ENCODE results near the gene PRSS12. TPM values are rescaled to one million over a fixed set of nuclear protein-coding genes. Genes with fewer than 3 reads are reported as not detected.
"Not testable (repeated sequence)": the region's sequence is repeated elsewhere in the genome, so short reads cannot be mapped to it uniquely, and the experiment has no call there.

PRSS12 gene, protein sequence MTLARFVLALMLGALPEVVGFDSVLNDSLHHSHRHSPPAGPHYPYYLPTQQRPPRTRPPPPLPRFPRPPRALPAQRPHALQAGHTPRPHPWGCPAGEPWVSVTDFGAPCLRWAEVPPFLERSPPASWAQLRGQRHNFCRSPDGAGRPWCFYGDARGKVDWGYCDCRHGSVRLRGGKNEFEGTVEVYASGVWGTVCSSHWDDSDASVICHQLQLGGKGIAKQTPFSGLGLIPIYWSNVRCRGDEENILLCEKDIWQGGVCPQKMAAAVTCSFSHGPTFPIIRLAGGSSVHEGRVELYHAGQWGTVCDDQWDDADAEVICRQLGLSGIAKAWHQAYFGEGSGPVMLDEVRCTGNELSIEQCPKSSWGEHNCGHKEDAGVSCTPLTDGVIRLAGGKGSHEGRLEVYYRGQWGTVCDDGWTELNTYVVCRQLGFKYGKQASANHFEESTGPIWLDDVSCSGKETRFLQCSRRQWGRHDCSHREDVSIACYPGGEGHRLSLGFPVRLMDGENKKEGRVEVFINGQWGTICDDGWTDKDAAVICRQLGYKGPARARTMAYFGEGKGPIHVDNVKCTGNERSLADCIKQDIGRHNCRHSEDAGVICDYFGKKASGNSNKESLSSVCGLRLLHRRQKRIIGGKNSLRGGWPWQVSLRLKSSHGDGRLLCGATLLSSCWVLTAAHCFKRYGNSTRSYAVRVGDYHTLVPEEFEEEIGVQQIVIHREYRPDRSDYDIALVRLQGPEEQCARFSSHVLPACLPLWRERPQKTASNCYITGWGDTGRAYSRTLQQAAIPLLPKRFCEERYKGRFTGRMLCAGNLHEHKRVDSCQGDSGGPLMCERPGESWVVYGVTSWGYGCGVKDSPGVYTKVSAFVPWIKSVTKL
- not detected in 2 replicates for total RNA-seq

DNA sequence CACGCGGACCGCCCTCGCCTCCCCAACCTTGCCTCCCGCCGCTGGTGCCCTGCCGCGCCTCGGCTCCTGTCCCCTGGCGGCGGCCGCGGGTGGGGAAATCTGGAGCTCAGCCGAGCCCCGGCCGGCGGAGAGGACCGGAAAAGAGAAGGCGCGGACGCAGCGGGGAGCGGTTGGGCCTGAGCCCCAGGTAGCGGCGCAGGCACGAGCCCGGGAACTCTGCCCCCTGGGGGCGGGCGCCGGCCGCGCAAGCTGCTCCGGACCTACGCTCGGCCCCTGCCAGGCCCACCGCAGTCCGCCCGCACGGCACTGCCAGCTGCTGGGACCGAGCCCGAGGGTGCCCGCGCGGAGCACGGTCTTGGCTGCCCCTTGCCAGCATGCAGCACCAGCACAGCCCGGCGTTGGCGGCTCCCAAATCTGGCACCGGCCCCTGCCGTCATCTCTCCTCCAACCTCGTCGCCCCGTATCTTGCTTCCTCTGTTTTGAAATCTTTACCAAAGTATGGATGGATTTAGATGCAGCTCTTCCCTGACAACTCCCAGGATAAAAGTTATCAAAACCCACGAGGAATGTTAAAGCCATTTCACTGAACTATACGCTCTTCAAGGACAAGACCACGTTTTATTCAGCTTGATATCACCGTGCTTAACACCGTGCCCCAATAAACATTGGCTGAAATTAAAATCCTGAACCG is at the start of gene PRSS12:
PRSS12 (minus strand) TSS at position 161 of the 691 bp plus-strand sequence. CDS start 283 bp downstream, outside the sequence.
- intact Hi-C loops (cut with micrococcal nuclease) = loop anchor here (1.0 kb wide), 1 partner anchor 72 kb away; no protein-coding TSS in a partner anchor

DNA sequence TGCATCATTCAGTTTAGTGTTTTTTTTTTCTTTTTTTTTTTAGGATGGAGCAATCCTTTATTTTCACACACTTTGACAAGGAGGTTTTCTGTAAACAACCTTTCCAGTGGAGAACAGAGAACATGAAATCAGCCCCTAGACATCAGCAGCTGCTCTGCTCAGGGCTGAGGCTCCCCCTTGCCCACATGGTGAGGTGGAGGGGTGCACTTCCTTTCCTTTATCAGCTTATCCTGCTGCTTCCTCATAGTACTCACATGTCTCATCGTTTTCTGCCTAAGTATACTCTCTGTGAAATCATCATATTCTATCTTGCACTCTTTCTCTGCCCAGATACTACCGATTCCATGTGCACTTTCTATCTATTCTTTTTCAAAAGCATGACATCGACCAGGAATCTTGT is 47.6 kb upstream of the PRSS12 start:
- intact Hi-C loops (cut with micrococcal nuclease) = no loop called here

DNA sequence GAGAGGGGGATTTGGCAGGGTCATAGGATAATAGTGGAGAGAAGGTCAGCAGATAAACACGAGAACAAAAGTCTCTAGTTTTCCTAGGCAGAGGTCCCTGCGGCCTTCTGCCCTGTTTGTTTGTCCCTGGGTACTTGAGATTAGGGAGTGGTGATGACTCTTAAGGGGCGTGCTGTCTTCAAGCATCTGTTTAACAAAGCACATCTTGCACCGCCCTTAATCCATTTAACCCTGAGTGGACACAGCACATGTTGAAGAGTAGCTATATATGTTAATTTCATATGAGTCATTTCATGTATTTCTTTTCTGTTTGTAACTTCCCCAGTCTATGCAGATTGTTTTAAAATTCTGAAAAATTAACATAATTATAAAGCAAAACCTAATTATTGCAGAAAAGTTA is 47.1 kb upstream of the PRSS12 start:
- intact Hi-C loops (cut with micrococcal nuclease) = not testable (repeated sequence)

DNA sequence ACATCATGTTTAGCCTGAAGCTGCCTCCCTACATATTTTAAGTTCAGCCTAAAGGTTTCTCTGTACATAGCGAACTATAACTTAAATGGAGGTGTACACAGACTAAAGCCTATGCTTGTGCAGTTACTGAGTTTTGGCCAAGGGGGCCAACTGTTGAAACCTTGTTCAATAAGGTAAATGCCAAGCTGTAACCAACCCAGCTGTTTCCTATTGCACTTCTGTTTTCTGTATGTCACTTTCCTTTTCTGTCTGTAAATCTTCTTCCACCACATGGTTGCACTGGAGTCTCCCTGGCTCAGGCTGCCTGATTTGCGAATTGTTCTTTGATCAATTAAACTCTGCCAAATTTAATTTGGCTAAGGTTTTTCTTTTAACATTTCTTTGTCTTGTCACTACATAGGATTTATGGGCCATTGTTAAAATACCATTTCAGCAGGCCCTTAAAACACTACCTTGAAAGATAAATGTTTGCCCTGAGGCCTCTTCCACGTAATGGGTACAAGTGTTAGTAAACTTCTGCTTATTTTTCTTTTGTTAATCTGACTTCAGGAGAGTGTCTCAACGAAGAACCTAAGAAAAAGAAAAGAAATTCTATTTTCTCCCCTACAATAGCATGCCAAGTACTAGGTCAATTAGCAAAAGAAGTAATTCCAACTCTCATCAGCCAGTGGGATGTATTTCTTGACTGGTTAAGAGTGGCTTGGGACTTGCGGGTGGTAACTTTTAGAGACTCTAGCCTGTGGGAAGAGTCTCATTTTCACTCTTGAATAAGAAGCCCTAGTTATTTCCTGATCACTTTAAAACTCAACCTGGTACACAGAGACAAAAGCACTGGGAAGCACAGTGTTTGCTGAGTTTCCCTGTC is 45.7 kb upstream of the PRSS12 start:
- intact Hi-C loops (cut with micrococcal nuclease) = no loop called here

DNA sequence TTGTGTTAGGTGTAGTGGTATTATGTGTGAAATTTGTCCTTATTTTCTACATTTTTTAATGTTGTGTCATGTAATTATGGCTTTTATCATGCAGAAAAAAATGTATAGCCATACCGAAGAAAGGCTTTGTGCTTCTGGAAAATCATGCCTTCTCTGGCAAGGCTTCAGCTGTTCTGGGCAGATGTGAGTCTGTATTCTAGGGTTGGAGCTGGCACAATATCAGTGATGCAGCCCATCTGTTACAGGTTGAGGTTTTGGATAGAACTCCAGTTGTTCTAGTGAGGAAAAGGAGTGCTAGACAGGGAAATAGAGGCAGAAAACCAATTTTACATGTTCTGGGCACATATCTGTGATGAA is 44.8 kb upstream of the PRSS12 start:
- intact Hi-C loops (cut with micrococcal nuclease) = no loop called here

DNA sequence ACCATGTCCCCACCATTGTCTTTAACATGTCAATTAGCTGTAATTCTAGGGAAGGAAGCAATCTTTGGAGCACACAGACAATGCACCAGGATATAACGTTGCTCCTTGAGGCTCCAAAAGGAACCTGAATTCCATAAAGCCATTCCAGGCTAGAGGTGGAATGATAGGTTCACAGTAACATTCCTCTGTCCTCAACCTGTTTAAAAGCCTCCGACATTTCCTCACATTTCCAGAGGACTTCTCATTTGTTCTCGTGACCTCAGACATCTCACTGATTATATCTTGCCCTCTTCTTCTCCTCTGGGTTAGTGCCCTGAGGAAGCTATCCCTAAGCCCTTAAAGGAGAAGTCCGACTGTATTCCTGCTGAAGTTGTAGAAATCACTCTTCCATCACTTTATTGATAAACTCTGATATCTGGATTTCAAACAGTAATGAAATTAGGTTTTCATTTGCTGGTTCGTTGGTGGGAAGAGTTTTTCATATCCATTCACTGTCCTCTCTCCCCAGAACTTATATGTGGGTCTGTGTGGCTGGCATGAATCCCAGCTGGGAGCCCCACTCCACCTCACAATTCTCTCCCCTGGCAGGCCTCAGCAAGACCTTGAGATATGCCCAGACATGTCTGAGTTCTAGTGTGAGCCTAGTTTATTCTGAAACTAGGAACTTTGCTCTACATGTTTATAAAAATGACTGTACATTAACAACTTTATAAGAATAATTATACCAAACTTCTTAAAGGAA is 44.2 kb upstream of the PRSS12 start:
- intact Hi-C loops (cut with micrococcal nuclease) = no loop called here

DNA sequence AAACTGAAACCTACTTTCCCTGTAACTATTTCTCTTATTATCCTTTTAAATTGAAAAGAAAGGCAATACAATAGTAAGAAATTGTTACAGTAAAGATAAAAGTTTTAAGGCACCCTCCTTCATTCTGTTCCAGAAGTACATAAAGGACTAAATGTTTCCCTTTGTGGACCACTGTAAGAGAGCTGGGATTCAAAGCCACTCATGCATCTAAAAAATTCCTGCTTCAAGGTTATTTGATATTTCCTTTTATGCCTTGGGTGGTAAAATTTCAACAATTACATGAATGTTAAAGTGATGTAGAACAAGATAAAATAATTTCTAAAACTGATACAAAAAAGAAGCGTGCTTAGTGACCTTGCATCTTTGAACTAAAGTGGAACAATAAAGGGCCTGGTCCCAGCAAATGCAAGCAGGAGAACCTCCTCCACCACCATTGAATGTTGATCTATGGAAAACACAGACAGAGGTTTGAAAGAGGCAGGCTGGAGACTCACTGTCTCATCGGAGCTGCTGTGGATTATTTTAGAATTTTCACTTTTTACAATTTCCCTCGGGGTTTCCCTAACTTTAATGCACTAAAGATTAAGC is 42.3 kb upstream of the PRSS12 start:
- intact Hi-C loops (cut with micrococcal nuclease) = no loop called here

DNA sequence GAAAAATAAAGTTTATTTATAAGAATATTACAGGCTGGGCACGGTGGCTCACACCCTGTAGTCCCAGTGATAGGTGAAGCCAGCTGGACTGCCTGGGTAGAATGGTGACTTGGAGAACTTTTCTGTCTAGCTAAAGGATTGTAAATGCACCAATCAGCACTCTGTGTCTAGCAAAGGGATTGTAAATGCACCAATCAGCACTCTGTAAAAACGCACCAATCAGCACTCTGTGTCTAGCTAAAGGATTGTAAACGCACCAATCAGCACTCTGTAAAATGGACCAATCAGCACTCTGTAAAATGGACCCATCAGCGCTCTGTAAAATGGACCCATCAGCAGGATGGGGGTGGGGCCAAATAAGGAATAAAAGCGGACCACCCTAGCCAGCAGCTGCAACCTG is 39.7 kb upstream of the PRSS12 start:
- intact Hi-C loops (cut with micrococcal nuclease) = not testable (repeated sequence)

DNA sequence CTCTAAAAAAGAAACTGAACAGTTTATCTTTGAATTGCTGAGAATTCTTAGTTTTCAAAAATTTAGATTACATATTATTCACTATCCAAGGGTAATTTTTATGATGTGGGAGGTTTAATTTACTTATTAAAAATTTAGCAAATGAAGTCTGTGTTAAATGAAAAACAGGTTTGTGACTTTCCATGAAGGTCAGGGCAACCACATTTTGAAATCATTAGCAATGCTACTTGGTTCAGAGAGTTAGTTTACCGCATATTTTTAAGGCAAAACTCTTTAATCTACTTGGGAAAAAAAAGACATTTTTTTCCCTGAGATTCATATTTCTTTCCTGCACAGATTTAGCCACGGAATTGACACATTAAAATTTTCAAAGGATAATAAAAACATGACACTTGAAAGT is 37.3 kb upstream of the PRSS12 start:
- intact Hi-C loops (cut with micrococcal nuclease) = no loop called here

DNA sequence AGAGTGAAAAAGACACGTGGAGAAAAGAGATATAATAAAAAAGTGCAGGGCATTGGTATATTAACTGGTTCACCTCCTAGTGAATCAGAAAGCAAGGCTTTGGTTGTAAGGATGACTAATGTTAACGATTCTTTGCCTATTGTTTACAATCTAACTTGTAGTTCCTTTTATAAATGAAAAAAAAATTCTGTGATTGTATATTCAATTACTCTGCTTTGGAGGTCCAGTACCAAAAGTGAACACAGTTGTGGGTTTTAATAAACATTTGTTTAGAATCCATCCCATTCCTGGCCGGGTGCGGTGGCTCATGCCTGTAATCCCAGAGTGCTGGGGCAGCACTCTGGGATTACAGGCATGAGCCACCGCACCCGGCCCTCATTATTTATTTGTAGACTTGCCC is 36.9 kb upstream of the PRSS12 start:
- intact Hi-C loops (cut with micrococcal nuclease) = no loop called here

DNA sequence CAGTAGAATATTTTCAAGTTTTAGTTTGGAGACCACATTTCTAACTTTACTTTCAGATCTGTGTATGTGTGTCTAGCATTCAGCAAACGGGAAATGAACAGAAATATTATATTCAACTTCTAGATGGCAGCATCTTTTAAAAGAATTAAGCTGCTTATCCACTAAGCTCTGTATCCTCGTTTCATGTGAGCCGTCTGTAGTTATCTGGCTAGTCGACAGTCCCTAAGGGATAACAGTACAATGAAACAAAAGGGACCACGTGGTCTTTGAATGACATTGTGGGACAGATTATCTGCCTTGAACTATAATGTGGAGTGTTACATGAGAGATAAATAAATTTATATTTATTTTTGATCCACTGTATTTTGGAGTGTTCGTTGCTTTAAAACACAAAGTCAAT is 35.8 kb upstream of the PRSS12 start:
- intact Hi-C loops (cut with micrococcal nuclease) = no loop called here

DNA sequence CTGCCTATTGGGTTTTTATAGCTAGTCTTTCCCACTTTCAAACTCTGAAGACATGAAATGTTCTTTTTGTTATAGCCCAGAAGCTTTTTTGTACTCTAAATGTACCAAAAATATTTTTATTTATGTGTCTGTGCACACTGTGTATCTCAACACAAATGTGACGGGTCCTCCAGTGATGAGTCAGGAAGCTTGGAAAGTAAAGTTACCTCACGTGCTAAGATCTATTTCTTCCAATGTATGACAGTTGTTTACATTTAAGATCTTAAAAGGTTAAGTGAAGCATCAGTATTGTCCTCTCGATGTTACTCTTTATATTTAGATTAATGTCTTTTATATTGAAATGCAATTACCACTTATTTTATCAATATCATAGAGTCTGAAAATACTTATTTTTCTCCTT is 29.1 kb upstream of the PRSS12 start:
- intact Hi-C loops (cut with micrococcal nuclease) = no loop called here

DNA sequence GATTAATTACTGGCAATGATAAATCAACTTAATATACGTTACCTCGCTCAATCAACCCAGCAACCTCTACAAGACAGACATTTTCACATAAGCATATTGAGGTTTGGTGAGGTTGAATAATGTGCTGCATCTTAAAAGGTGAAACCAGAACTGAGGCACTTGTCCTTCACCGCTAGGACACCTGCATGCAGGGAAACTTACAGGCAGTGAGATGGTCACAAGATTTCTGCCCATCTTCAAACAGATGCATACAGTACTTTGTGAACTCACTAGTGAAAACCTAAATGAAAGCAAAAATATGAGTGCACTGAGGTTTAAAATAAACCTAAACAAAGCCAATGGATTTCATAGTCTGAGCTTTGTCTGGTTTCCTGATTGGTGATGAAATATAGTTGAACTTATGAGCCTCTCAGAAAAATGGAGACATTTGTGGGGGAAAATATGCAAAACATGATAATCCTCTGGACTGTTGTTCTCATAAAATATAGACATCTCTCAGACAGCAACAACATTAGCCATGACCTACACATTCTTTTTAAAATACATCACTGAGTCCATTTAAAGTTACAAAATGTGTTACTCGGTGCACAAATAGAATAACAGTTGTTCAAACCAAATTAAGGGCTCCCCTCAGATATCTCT is 20.9 kb upstream of the PRSS12 start:
- intact Hi-C loops (cut with micrococcal nuclease) = no loop called here

DNA sequence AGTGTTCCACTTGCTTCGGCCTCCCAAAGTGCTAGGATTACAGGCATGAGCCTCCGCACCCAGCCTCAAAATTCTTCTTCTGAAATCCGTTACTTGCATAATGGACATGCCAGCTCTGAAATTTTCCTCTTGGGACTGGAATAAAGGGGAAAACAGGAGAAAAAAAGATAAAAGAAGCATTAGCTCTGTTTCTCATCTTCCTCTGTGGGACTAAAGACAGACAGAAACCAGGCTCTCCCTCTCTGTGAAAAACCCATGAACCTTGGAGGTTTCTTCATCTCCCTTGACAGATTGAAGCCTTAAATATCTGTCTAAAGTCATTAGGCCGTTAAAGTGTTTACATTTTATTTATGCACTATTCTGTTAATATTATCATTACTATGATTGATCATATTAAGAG is 19.4 kb upstream of the PRSS12 start:
- intact Hi-C loops (cut with micrococcal nuclease) = no loop called here

DNA sequence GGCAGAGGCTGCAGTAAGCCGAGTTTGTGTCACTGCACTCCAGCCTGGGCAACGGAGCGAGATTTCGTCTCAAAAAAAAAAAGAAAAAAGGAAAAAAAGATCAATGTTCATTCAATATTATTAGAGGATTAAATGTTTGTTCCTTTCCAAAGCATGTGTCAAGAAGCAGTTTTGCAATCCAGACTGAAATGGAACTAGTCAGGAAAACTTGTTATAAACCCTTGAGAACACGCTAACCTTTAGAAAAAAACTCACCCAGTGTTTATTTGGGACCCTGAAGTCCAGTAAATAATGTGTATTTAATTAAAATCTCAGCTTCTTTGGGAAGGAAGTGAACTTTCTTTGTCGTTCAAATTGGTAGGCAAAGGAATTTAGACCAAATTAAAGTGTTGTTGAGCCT is 16.4 kb upstream of the PRSS12 start:
- intact Hi-C loops (cut with micrococcal nuclease) = no loop called here

DNA sequence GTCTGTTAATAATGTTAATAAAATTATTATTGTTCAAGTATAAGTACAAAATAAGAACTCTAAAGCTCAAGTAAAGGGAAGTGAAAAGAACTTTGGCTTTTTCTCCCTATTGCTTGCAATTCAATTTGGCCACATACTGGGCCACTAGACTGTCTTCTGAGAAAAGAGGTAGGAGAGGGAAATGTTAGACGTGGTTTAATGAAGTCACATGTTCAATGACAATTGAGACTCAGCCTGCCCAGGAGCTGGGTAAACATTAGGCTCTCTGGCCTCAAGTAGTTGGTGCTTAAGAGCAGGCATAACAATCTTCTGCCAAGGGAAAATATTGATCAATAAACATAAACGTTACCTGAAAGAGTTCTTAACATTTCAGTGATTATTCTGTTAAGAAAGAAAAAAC is 15.1 kb upstream of the PRSS12 start:
- intact Hi-C loops (cut with micrococcal nuclease) = no loop called here

DNA sequence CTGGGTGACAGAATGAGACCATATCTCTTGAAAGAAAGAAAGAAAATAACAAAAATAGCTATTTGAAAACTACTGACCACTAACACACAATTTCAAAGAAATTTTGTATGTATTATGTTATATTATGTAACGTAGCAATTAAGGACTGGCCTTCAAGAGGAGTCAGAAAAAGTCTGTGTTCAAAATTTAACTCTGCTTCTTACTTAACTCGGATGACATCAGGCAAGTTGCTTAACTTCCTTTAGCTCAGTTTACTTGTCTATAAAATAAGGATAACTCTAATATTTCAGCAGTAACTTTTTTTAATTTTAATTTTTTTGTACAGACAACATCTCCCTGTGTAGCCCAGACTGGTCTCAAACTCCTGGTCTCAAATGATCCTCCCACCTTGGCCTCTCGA is 14.6 kb upstream of the PRSS12 start:
- intact Hi-C loops (cut with micrococcal nuclease) = no loop called here

DNA sequence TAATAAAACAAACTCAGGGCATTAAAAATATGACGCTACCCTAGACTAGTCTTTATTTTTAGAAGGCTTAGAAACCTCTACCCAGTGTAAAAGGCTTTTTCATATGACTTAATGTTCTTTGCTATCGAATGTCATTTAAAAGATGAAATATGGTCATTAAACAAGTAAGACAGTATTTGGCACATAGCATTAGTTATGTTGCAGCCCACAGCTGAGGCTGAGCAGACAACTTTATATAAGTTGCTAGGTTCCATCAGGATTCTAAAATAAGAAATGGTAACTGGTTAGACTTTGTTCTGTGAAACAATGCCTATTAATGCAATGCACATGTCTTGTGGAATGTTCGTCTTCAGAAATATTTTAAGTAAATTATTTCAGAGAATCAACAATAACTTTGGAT is 10.4 kb upstream of the PRSS12 start:
- intact Hi-C loops (cut with micrococcal nuclease) = no loop called here

DNA sequence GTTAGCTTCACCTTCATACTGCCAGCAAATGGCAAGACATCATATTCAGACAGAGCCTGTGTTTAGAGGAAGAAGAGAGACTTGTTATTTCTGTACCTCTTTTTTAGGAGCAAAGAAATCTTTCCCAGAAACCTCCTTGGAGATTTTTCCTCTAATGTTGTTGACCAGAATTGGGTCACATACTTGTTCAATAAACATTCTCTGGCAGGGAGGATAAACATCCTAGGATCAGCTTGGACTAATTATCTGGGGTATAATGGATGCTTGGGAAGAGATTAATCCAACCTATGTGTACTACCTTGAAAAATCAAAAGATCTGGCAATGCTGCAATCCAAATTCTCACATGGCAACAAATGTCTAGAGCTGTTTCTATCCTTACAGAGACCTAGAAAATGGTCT is 8.4 kb upstream of the PRSS12 start:
- intact Hi-C loops (cut with micrococcal nuclease) = no loop called here

Measured in T-helper 1 cell treated with Interleukin-12 subunit alpha and Interleukin-12 subunit beta and Interleukin-4 antibody, amounts not matched to agents 30 ng/mL and 1 ng/mL, for 36 hours (primary cell).